ENCODE measurements around the gene LIN7C.

The LIN7C gene

GRCh38 chr11:27507557-27508322 is 1.2 kb upstream of the LIN7C start:
- in situ Hi-C loops (cut with HindIII; ENCODE audit: low pct_ligation_motif_present, low sequenced_read_pairs): no loop called here
- no peak overlapping the region for H3K27ac ChIP-seq
- H3K27me3 ChIP-seq (replicated peaks): no peaks in the 10 kb centered on the region
- TF ChIP-seq CTCF (IDR thresholded peaks at IDR 0.05; ENCODE audit: low read depth, low read length, missing control alignments): no peak
- DNase-seq: no peak
- H3K4me3 ChIP-seq (ENCODE audit: low read depth, low read length): peak overlapping the region; percentile 99
- no peaks in the 10 kb centered on the region for H3K36me3 ChIP-seq (replicated peaks)

GRCh38 chr11:27505781-27506180 is 788 bp downstream of the LIN7C start:
- TF ChIP-seq CTCF (IDR thresholded peaks at IDR 0.05; ENCODE audit: low read depth, low read length, missing control alignments): no peak
- peaks cover 2% of the 10 kb centered on the region for H3K36me3 ChIP-seq (replicated peaks)
- peak overlapping the region; percentile 93 for H3K27ac ChIP-seq
- no peak for DNase-seq
- H3K4me3 ChIP-seq (ENCODE audit: low read depth, low read length): peak overlapping the region; percentile 99
- H3K27me3 ChIP-seq (replicated peaks): no peaks in the 10 kb centered on the region
- in situ Hi-C loops (cut with HindIII; ENCODE audit: low pct_ligation_motif_present, low sequenced_read_pairs): no loop called here

- Histone ChIP-seq H3K4me3 (ENCODE audit: low read depth, low read length) (no peak overlapping the region), H3K36me3 (replicated peaks) (peaks cover 11% of the 10 kb centered on the region), H3K27me3 (replicated peaks) (no peaks in the 10 kb centered on the region), H3K27ac (no peak overlapping the region)
- DNase-seq: no peak
- in situ Hi-C loops (cut with HindIII; ENCODE audit: low pct_ligation_motif_present, low sequenced_read_pairs): no loop called here
- TF ChIP-seq CTCF (IDR thresholded peaks at IDR 0.05; ENCODE audit: low read depth, low read length, missing control alignments): no peak
Measured at GRCh38 chr11:27504205-27504604, 2.4 kb downstream of the LIN7C start.

GRCh38 chr11:27501100-27501499 is 5.5 kb downstream of the LIN7C start:
- Histone ChIP-seq H3K27me3 (replicated peaks) (no peaks in the 10 kb centered on the region), H3K27ac (no peak overlapping the region), H3K36me3 (replicated peaks) (peaks cover 17% of the 10 kb centered on the region), H3K4me3 (ENCODE audit: low read depth, low read length) (no peak overlapping the region)
- no peak for DNase-seq
- in situ Hi-C loops (cut with HindIII; ENCODE audit: low pct_ligation_motif_present, low sequenced_read_pairs): no loop called here
- TF ChIP-seq CTCF (IDR thresholded peaks at IDR 0.05; ENCODE audit: low read depth, low read length, missing control alignments): no peak

GRCh38 chr11:27497911-27498310 is 8.7 kb downstream of the LIN7C start:
- Histone ChIP-seq H3K27me3 (replicated peaks) (no peaks in the 10 kb centered on the region), H3K36me3 (replicated peaks) (peaks cover 17% of the 10 kb centered on the region), H3K27ac (no peak overlapping the region), H3K4me3 (ENCODE audit: low read depth, low read length) (no peak overlapping the region)
- no peak for DNase-seq
- in situ Hi-C loops (cut with HindIII; ENCODE audit: low pct_ligation_motif_present, low sequenced_read_pairs): loop anchor here (25.0 kb wide), 1 partner anchor 311 kb away; no protein-coding TSS in a partner anchor
- no peak for TF ChIP-seq CTCF (IDR thresholded peaks at IDR 0.05; ENCODE audit: low read depth, low read length, missing control alignments)

Measured in brain microvascular endothelial cell (primary cell).